ENCODE results near the gene KCNK10.

DNA sequence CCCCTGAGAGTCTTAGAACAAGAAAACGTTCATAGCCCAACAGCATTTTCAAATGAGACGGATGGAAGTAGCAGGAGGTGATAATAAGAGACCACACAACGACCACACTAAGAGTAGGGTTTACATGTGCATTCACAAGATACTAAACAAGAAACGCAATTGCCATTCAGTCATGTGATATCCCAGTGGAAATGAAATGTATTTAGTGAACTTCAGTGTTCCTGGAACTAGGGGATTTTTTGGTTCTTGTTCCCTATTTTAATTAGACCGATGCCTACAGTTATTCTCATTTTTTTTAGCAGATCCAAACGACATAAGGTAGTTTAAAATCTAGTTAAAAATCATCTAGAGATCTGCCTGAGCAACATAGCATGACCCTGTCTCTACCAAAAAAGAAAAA lies 168.1 kb downstream of the KCNK10 start:
- TF ChIP-seq ZBTB33 (IDR thresholded peaks at IDR 0.05) (no peak), SIX5 (IDR thresholded peaks at IDR 0.05; ENCODE audit: low read depth, low read length, severe bottlenecking) (no peak), EED (IDR thresholded peaks at IDR 0.05; ENCODE audit: low read depth) (no peak), TAF1 (IDR thresholded peaks at IDR 0.05; ENCODE audit: borderline replicate concordance, low read depth, low read length) (no peak), BHLHE40 (IDR thresholded peaks at IDR 0.05; ENCODE audit: borderline replicate concordance in 1 of 2, low read depth in 2 of 2, low read length in 1 of 2) (no peak), ELK1 (IDR thresholded peaks at IDR 0.05; ENCODE audit: low read depth, low read length) (no peak), POLR2A (IDR thresholded peaks at IDR 0.05; ENCODE audit: low read depth, low read length) (no peak)
- TF ChIP-seq, protein P1, sequence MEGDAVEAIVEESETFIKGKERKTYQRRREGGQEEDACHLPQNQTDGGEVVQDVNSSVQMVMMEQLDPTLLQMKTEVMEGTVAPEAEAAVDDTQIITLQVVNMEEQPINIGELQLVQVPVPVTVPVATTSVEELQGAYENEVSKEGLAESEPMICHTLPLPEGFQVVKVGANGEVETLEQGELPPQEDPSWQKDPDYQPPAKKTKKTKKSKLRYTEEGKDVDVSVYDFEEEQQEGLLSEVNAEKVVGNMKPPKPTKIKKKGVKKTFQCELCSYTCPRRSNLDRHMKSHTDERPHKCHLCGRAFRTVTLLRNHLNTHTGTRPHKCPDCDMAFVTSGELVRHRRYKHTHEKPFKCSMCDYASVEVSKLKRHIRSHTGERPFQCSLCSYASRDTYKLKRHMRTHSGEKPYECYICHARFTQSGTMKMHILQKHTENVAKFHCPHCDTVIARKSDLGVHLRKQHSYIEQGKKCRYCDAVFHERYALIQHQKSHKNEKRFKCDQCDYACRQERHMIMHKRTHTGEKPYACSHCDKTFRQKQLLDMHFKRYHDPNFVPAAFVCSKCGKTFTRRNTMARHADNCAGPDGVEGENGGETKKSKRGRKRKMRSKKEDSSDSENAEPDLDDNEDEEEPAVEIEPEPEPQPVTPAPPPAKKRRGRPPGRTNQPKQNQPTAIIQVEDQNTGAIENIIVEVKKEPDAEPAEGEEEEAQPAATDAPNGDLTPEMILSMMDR (IDR thresholded peaks at IDR 0.05 in 2 of 3, conservative IDR thresholded peaks at IDR 0.05 in 1 of 3; ENCODE audit: control insufficient read depth in 2 of 3, extremely low read depth in 1 of 3, insufficient read depth in 1 of 3, low read depth in 3 of 3, low read length in 3 of 3): no peak
